Activated CD4-positive, alpha-beta memory T cell treated with anti-CD3 and anti-CD28 coated beads, Interleukin-2, amount 10 ng/mL, durations not matched to agents 7 days and 5 days (primary cell): ENCODE results near the gene SNX8. TPM values are rescaled to one million over a fixed set of nuclear protein-coding genes. Genes with fewer than 3 reads are reported as not detected.
A peak's percentile ranks its signal among the peaks of the same experiment; 100 is the strongest.

Experiments
- CTCF ChIA-PET: fragments of 350-600 bp; sonication (Branson Sonifier 250); formaldehyde crosslinking; loops from one replicate; lab custom pipeline; 2021; ENCODE audit warnings: antibody characterized with exemption, inconsistent platforms; lab: Charles Lee
- POLR2A ChIA-PET: fragments of 350-600 bp; sonication (Branson Sonifier 250); formaldehyde crosslinking; loops from one replicate; lab custom pipeline; 2021; ENCODE audit warnings: antibody characterized with exemption; lab: Charles Lee
- DNase-seq: peaks from one replicate; pipeline ENCODE4 v3.0.0-alpha.2; 2020
- H3K27ac Mint-ChIP-seq: one replicate; pipeline ENCODE4 v1.8.0; 2021; ENCODE audit warnings: mild to moderate bottlenecking, mixed read lengths
- H3K27me3 Mint-ChIP-seq: one replicate; pipeline ENCODE4 v1.8.0; 2021; ENCODE audit warnings: mixed read lengths
- H3K36me3 Mint-ChIP-seq: one replicate; pipeline ENCODE4 v1.8.0; 2021; ENCODE audit warnings: low read depth, mixed read lengths
- H3K4me1 Mint-ChIP-seq: one replicate; pipeline ENCODE4 v1.8.0; 2021; ENCODE audit warnings: mixed read lengths
- H3K4me3 Mint-ChIP-seq: one replicate; pipeline ENCODE4 v1.8.0; 2021; ENCODE audit warnings: mild to moderate bottlenecking, mixed read lengths
- H3K9me3 Mint-ChIP-seq: one replicate; pipeline ENCODE4 v1.8.0; 2021; ENCODE audit warnings: mixed read lengths
- total RNA-seq, 2 experiments: library from RNA; stranded (reverse); gene quantifications; one replicate each; pipeline ENCODE4 v1.2.3, GENCODE V29; 2021

SNX8 gene
- total RNA-seq, 2 experiments from 2014 or later = 22.4 to 26.8 TPM

DNA sequence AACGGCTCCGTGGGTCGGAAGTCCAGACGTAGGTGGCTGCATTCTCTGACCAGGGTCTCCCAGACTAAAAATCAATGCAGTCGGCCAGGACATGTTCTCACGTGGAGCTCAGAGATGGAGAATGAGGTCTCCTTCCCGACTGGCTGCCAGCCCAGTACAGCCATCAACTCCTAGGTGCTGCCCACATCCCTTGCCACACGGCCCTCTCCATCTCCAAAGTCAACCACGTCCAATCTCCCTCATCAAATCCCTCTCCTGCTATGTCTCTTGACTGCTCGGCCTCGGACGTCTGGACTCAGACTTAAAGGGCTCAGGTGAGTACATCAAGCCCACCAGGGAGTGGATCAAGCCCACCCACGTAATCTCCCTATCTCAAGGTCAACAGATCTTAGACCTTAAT is 88.4 kb downstream of the SNX8 start:
- no peak overlapping the region for H3K4me3 Mint-ChIP-seq
- H3K4me1 Mint-ChIP-seq = peaks cover 14% of the 10 kb centered on the region
- no peaks in the 10 kb centered on the region for H3K27me3 Mint-ChIP-seq
- CTCF ChIA-PET = no interaction called here
- no peaks in the 10 kb centered on the region for H3K9me3 Mint-ChIP-seq
- DNase-seq = no peak
- no peak overlapping the region for H3K27ac Mint-ChIP-seq
- POLR2A ChIA-PET = no interaction called here
- H3K36me3 Mint-ChIP-seq = peaks cover 37% of the 10 kb centered on the region

DNA sequence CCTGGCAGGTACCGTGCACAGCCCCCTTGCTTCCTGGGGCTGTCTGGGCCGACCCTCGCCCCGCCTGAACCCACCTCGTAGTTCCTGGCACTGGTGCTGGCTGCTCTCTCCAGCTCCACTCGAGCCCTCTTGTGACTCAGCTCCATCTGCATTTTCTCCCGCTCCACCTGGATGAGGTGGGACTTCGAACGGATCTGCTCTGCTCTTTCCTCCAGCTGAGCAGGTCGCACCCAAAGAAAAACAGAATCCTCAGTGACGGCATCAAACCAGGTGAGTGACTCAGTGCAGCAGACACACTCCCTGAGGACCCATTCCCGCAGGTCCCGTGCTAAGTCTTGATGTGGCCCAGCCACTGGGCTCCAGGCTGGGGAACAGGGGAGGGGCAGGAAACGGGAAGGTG is 88.9 kb downstream of the SNX8 start:
- H3K4me1 Mint-ChIP-seq = peaks cover 9% of the 10 kb centered on the region
- H3K9me3 Mint-ChIP-seq = no peaks in the 10 kb centered on the region
- peaks cover 37% of the 10 kb centered on the region for H3K36me3 Mint-ChIP-seq
- no peak overlapping the region for H3K4me3 Mint-ChIP-seq
- ChIA-PET CTCF (no interaction called here), POLR2A (no interaction called here)
- H3K27ac Mint-ChIP-seq = no peak overlapping the region
- H3K27me3 Mint-ChIP-seq = no peaks in the 10 kb centered on the region
- no peak for DNase-seq

DNA sequence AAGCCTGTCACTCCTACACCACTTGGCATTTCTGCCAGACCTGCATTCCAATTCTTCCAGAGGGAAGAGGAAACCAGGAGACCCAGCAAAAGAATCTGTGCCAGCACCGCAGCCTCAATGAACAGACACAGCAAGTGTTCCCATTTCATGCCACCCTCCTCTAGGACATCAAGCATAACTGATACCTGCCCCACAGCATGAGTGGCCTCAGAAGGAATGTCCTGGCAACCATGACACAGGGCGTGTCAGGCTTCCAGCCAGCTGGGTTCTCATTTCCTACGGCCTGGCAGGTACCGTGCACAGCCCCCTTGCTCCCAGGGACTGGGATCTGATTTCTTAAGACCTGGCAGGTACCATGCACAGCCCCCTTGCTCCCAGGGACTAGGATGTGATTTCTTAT is 89.3 kb downstream of the SNX8 start:
- CTCF ChIA-PET = no interaction called here
- POLR2A ChIA-PET = no interaction called here
- peaks cover 5% of the 10 kb centered on the region for H3K4me1 Mint-ChIP-seq
- no peak for DNase-seq
- H3K4me3 Mint-ChIP-seq = no peak overlapping the region
- peaks cover 34% of the 10 kb centered on the region for H3K36me3 Mint-ChIP-seq
- no peaks in the 10 kb centered on the region for H3K27me3 Mint-ChIP-seq
- no peaks in the 10 kb centered on the region for H3K9me3 Mint-ChIP-seq
- no peak overlapping the region for H3K27ac Mint-ChIP-seq

DNA sequence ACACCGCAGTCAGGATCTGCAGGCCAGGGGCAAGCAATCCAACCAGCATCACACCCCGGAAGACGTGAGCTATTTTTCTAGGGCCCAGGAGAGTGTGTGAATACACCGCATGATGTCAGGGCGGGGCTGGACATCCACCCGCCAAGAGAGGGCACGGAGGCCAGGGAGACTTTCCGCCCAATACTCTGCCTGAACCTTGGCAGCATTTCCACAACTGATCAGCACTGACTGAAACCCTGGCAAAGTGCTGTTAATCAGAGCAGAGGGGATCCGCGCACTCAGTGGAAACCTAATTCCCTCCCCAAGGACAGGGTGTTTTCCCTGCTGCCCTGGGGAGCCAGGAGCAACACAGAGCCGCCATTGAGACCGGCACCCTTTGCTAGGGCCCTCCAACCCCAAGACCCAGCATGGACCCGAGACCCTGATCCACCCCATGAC is 89.7 kb downstream of the SNX8 start:
- CTCF ChIA-PET = no interaction called here
- Mint-ChIP-seq H3K4me3 (no peak overlapping the region), H3K36me3 (peaks cover 30% of the 10 kb centered on the region), H3K27me3 (no peaks in the 10 kb centered on the region), H3K27ac (no peak overlapping the region), H3K9me3 (no peaks in the 10 kb centered on the region), H3K4me1 (peaks cover 3% of the 10 kb centered on the region)
- POLR2A ChIA-PET = no interaction called here
- DNase-seq = no peak

DNA sequence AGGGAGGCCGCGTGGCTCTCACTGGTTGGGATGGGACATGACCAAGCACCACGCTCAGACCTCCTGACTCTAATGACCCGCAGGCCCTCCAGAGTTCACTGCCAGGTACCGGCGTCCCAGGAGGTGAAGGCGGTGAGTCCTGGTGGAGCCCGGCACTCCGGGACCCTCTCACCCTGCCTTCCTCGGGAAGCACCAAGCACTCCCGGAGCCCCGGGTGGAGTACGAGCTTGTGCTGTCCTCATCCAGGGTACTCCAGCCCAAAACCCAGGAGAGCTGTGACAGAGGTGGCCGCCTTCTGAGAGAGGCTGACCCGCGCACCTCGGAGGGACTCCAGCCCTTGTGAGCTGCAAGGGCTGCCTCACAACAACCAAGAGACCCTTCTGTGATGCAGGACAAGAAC is 90.9 kb downstream of the SNX8 start:
- DNase-seq = no peak
- CTCF ChIA-PET = no interaction called here

DNA sequence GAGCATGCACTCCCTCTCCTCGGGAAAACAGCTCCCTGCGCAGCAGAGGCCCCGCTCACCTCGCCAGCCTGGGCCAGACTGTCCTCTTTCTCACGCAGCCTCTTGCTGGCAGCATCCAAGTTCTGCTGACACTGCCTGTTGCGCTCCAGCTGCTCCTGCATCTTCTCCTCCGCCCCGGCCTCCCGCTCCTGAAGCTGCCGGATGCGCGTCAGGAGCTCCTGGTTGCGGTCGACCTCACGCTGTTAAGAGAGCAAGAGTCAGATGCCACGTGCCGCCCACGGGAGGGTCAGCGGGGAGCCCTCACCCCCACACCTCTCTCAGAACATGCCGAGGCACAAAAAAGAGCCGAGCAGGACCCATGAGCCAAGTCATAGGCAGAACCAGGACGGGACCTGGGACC is 91.7 kb downstream of the SNX8 start:
- H3K4me1 Mint-ChIP-seq = no peaks in the 10 kb centered on the region

More for the DNA sequence above, 90.9 kb downstream of the SNX8 start:
- Mint-ChIP-seq H3K4me3 (no peak overlapping the region), H3K27me3 (no peaks in the 10 kb centered on the region), H3K9me3 (no peaks in the 10 kb centered on the region), H3K27ac (no peak overlapping the region), H3K36me3 (peaks cover 27% of the 10 kb centered on the region), H3K4me1 (peaks cover 3% of the 10 kb centered on the region)
- POLR2A ChIA-PET = no interaction called here

DNA sequence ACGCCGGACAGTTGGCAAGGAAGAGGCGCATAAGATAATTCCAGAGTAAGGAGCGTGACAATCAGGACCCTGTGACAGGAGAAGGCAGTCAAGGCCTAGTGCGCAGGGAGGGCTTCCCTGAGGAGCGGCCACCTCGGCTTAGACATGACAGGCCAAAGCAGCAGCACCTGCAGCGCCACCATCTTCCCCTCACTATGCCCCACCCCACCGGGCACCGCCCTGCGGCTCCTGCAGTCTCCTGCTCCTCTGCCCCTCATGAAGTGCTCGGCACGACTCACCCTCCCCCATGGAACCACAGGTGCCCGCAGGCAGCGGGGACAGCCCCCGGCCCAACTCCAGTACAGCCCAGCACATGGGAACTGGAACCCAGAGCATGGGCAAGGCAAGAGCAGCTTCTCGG is 93.3 kb downstream of the SNX8 start:
- no peak for DNase-seq
- no peak overlapping the region for H3K27ac Mint-ChIP-seq
- H3K4me3 Mint-ChIP-seq = no peak overlapping the region
- H3K36me3 Mint-ChIP-seq = peaks cover 39% of the 10 kb centered on the region
- no peaks in the 10 kb centered on the region for H3K27me3 Mint-ChIP-seq
- peaks cover 4% of the 10 kb centered on the region for H3K4me1 Mint-ChIP-seq
- POLR2A ChIA-PET = no interaction called here
- CTCF ChIA-PET = no interaction called here
- H3K9me3 Mint-ChIP-seq = no peaks in the 10 kb centered on the region

More for the DNA sequence above, 91.7 kb downstream of the SNX8 start:
- DNase-seq = no peak
- peaks cover 30% of the 10 kb centered on the region for H3K36me3 Mint-ChIP-seq
- ChIA-PET POLR2A (no interaction called here), CTCF (interaction anchor here (0.7 kb wide), 1 partner anchor 19 kb away, joined by 4 read pairs; no protein-coding TSS in a partner anchor)
- H3K27me3 Mint-ChIP-seq = no peaks in the 10 kb centered on the region
- no peak overlapping the region for H3K4me3 Mint-ChIP-seq
- H3K27ac Mint-ChIP-seq = no peak overlapping the region
- no peaks in the 10 kb centered on the region for H3K9me3 Mint-ChIP-seq

DNA sequence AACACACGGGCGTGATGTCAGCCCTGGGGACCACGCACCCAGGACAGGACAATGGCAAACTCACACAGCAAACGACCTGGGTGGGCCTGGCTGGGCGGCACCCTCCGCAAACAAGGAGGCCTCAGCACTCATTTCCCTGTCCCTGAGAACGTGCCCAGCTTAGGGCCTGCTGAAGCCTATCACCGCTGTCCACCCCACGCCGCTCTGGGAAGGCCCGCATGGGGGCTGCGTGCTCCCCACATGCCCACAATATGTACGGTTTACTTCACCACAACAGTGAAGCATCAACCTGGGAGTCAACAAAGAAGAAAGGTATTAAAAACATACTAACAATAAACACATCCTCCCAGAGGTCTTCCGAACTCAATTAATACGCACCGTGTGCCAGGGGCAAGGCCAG is 93.7 kb downstream of the SNX8 start:
- ChIA-PET POLR2A (no interaction called here), CTCF (no interaction called here)
- Mint-ChIP-seq H3K4me1 (peaks cover 8% of the 10 kb centered on the region), H3K36me3 (peaks cover 39% of the 10 kb centered on the region), H3K4me3 (no peak overlapping the region), H3K27me3 (no peaks in the 10 kb centered on the region), H3K9me3 (no peaks in the 10 kb centered on the region), H3K27ac (no peak overlapping the region)
- no peak for DNase-seq

DNA sequence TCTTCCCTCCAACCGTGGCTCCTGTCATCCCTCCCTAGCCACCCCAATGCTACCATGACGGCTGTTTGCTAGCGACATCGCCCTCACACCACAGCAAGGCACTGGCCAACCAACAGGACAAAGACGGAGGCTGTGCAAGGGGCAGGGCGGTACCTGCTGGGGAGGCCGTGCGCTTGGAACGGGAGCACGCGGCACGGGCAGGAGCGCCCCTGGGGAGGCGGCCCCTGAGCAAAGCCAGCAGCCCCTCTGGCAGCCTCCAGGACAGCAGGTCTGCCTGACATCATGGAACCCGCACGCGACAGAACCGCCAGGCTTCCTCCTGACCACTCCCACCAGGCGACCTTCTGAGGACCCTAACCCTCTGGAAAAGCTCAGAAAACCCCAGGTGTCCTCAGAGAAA is 94.2 kb downstream of the SNX8 start:
- DNase-seq = no peak
- H3K4me1 Mint-ChIP-seq = peaks cover 11% of the 10 kb centered on the region
- no peaks in the 10 kb centered on the region for H3K9me3 Mint-ChIP-seq
- no peaks in the 10 kb centered on the region for H3K27me3 Mint-ChIP-seq
- peaks cover 39% of the 10 kb centered on the region for H3K36me3 Mint-ChIP-seq
- ChIA-PET CTCF (no interaction called here), POLR2A (no interaction called here)
- H3K27ac Mint-ChIP-seq = no peak overlapping the region
- H3K4me3 Mint-ChIP-seq = no peak overlapping the region

DNA sequence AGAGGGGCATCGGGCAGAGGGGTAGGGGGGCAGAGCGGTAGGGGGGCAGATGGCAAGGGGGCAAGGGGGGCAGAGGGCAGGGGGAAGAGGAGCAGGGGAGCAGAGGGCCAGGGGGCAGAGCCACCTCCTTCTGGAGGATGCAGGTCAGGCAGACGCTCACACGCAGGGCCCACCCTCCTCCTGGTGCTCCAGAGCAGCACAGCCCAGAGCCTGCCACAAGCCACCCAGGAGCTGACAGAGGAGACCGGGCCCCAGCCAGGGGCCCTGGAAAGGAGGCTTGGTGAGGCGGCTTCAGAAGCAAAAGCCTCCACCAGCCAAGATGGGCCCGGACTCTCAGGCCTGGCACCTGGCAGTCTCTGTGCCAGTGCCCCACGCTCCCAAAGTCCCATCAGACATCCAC is 94.6 kb downstream of the SNX8 start:
- H3K4me1 Mint-ChIP-seq = peaks cover 15% of the 10 kb centered on the region
- POLR2A ChIA-PET = no interaction called here
- no peak overlapping the region for H3K4me3 Mint-ChIP-seq
- no peaks in the 10 kb centered on the region for H3K9me3 Mint-ChIP-seq
- no peaks in the 10 kb centered on the region for H3K27me3 Mint-ChIP-seq
- peaks cover 36% of the 10 kb centered on the region for H3K36me3 Mint-ChIP-seq
- CTCF ChIA-PET = no interaction called here
- no peak for DNase-seq
- no peak overlapping the region for H3K27ac Mint-ChIP-seq

DNA sequence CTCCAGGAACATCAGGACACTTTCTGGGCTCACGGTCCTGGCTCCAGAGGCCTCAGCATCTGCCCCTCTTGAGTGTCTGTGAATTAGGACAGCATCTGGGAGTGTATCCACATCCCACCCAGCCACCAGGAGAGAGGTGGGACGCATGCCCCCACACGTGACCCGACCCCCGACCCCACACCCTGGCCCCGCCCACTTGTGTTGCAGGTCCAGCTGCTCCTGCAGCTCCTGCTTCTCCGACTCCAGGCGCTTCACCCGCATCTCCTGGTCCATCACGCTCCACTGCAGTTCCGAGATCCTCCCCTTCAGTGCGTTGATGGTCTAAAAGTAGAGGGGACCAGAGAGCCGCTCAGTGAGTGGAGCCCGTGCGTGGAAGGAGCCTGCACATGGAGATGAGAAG is 95.1 kb downstream of the SNX8 start:
- H3K36me3 Mint-ChIP-seq = peaks cover 35% of the 10 kb centered on the region

DNA sequence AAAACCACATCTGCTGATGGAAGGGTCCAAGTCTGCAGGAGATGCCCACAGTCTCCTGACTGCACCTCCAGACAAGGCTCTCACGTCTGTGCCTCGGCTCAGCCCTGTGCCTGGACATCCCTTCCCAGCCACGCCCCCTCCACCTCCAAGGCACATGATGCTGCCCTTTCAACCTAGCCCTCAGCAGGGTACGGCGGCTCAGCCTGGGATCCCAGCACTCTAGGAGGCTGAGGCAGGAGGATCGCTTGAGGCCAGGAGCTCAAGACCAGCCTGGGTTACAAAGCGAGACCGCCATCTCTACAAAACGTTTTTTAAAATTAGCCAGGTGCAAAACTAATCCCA is 95.8 kb downstream of the SNX8 start:
- Mint-ChIP-seq H3K4me1 (peaks cover 26% of the 10 kb centered on the region), H3K36me3 (peaks cover 38% of the 10 kb centered on the region), H3K4me3 (no peak overlapping the region), H3K9me3 (no peaks in the 10 kb centered on the region), H3K27ac (no peak overlapping the region), H3K27me3 (no peaks in the 10 kb centered on the region)
- DNase-seq = no peak
- POLR2A ChIA-PET = no interaction called here
- CTCF ChIA-PET = no interaction called here

More for the DNA sequence above, 95.1 kb downstream of the SNX8 start:
- peaks cover 20% of the 10 kb centered on the region for H3K4me1 Mint-ChIP-seq
- H3K27ac Mint-ChIP-seq = no peak overlapping the region
- POLR2A ChIA-PET = no interaction called here
- no peaks in the 10 kb centered on the region for H3K9me3 Mint-ChIP-seq
- H3K27me3 Mint-ChIP-seq = no peaks in the 10 kb centered on the region
- no peak overlapping the region for H3K4me3 Mint-ChIP-seq
- CTCF ChIA-PET = no interaction called here
- DNase-seq = no peak

DNA sequence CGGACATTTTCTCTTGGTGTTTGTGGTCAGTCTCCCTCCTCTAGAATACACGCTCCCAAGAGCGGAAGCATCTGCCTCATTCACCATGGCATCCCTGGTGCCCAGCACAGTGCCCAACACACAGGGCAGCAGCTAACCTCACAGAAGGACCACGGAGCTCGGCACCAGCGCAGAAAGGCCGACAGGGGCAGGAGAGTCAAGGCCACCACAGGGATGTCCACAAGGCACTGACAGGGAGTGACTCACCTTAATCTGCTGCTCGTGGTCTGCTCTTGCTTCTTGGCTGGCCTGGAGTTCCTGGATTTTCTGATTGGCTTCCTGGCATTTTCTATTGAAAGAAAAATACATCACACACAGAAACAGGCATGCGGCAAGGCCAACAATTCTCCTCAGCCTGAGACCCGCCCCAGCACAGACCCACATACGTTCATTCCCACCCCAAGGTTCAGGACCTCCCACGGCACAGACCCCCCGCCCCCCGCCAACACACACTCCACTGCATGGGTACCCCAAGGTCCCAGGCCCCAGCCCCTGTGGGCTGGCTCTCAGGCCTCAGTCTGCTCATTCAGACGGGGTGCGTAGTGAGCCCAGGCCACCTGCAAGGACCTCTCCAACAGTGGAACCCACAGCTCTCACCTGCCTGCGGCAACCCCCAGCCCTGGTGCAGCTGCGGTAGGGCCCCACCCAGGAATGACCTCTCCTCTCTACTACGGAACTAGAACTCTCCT is 96.4 kb downstream of the SNX8 start:
- CTCF ChIA-PET = no interaction called here
- H3K4me1 Mint-ChIP-seq = peaks cover 26% of the 10 kb centered on the region
- POLR2A ChIA-PET = no interaction called here

DNA sequence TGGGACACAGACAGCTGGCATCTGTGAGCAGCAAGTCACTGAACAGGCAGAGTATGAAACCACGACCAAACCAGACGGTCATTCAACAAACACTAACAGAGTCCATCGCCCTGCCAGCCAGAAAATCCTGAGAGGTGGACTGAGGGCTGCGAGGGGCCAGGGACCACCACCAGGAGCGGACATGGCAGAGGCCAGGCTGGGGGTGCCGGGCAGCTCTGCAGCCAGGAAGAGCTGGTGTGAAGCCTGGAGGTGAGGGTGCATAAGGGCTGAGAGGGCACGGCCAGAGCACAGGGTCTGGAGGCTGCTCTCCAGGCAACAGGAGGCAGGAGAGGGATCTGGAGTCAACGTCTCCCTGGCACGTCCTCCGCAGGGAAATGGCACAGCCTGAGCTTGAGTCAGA is 97.0 kb downstream of the SNX8 start:
- Mint-ChIP-seq H3K36me3 (peaks cover 45% of the 10 kb centered on the region), H3K4me3 (no peak overlapping the region), H3K27me3 (no peaks in the 10 kb centered on the region), H3K9me3 (no peaks in the 10 kb centered on the region), H3K27ac (peak overlapping the region; percentile 31), H3K4me1 (peaks cover 26% of the 10 kb centered on the region)
- DNase-seq = no peak
- CTCF ChIA-PET = no interaction called here
- POLR2A ChIA-PET = no interaction called here

More for the DNA sequence above, 96.4 kb downstream of the SNX8 start:
- DNase-seq = no peak
- Mint-ChIP-seq H3K36me3 (peaks cover 42% of the 10 kb centered on the region), H3K4me3 (no peak overlapping the region), H3K27me3 (no peaks in the 10 kb centered on the region), H3K27ac (no peak overlapping the region), H3K9me3 (no peaks in the 10 kb centered on the region)
